Measurements from ENCODE around the gene METRNL.

DNA sequence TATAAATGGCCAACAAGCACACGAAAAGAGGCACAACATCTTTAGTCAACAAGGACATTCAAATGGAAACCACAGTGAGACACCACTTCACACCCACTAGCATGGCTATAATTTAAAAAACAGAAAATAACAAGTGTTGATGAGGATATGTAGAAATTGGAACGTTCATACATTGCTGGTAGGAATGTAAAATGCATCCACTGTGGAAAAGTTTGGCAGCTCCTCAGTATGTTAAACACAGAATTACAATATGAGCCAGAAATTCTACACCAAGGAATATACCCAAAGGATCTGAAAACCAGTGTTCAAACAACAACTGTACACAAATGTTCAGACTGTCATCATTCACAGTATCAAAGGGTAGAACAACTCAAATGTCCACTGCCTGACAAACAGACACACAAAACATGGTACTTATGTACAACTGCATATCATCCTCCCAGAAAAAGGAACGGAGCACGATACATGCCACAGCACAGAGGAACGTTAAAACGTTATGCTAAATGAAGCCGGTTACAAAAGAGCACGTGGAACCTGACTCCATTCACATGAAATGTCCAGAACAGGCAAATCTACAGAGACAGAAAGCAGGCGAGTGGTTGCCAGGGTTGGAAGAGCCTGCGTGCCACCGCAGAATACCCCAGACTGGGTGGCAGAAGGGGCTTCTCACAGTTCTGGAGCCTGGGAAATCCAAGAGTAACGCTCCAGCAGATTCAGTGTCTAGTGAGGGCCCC lies 32.8 kb upstream of the METRNL start:
- TF ChIP-seq POLR2AphosphoS5 (IDR thresholded peaks at IDR 0.05; ENCODE audit: low read depth, low read length) (no peak), POLR2A (IDR thresholded peaks at IDR 0.05; ENCODE audit: low read depth, low read length) (no peak), TAF1 (IDR thresholded peaks at IDR 0.05; ENCODE audit: borderline replicate concordance, low read depth, low read length) (no peak)
